Breast epithelium (tissue), 3 donors: Measurements from ENCODE around the gene MUSTN1.

Experiments used
- CTCF ChIP-seq, 3 donors: fragments of 450-650 bp; IDR thresholded peaks; one replicate each; pipeline ENCODE4 v1.5.1; 2016 to 2017; ENCODE audit warnings: antibody characterized with exemption in 3 of 3, mild to moderate bottlenecking in 3 of 3, moderate library complexity in 3 of 3
- POLR2A ChIP-seq: fragments of 450-650 bp; IDR thresholded peaks from one replicate; pipeline ENCODE4 v1.6.1; 2016; ENCODE audit warnings: antibody characterized with exemption, mild to moderate bottlenecking, moderate library complexity
- POLR2AphosphoS5 ChIP-seq, 3 donors: sonication (generic); formaldehyde crosslinking; IDR thresholded peaks; one replicate each; pipeline ENCODE4 v1.6.1; 2017; ENCODE audit warnings: antibody characterized with exemption in 3 of 3

GRCh38 chr3:52872245-52872644 is 37.4 kb upstream of the MUSTN1 start:
- no peak for TF ChIP-seq CTCF (IDR thresholded peaks at IDR 0.05)
- TF ChIP-seq POLR2AphosphoS5 (IDR thresholded peaks at IDR 0.05), result no peak
- no peak for TF ChIP-seq POLR2A
